HUDEP-2 (cell line): ENCODE data around the gene SLC5A9.

ENCODE experiments used
- DNase-seq, 76 experiments: peaks; one replicate each; lab custom pipeline; 2025; ENCODE audit not compliant: unreplicated experiment in 76 of 76; lab: John Stamatoyannopoulos, UW

The SLC5A9 gene

GRCh38 chr1:48222501-48223242, at the start of gene SLC5A9:
Gene SLC5A9, plus strand, starts transcription at chr1:48222716. Its CDS starts 21 bp downstream, at chr1:48222737.
- no peak for DNase-seq

GRCh38 chr1:48175116-48175515, 47.4 kb upstream of the SLC5A9 start:
- DNase-seq = no peak

GRCh38 chr1:48177257-48177656, 45.3 kb upstream of the SLC5A9 start:
- DNase-seq = peak in 29 of 76 experiments; percentile 0 to 78 (median 20)

GRCh38 chr1:48181669-48182367, 40.7 kb upstream of the SLC5A9 start:
- no peak for DNase-seq

- no peak for DNase-seq
Measured at GRCh38 chr1:48182439-48182838, 40.1 kb upstream of the SLC5A9 start.

- DNase-seq = no peak
Measured at GRCh38 chr1:48186306-48186839, 36.1 kb upstream of the SLC5A9 start.

GRCh38 chr1:48187969-48188563, 34.5 kb upstream of the SLC5A9 start:
- DNase-seq = no peak

- DNase-seq = peak in 1 of 76 experiments; percentile 2
Measured at GRCh38 chr1:48190881-48191280, 31.6 kb upstream of the SLC5A9 start.

GRCh38 chr1:48194801-48195200, 27.7 kb upstream of the SLC5A9 start:
- no peak for DNase-seq

- no peak for DNase-seq
Measured at GRCh38 chr1:48196237-48196636, 26.3 kb upstream of the SLC5A9 start.

GRCh38 chr1:48198970-48199369, 23.5 kb upstream of the SLC5A9 start:
- DNase-seq = no peak

GRCh38 chr1:48200166-48200900, 22.2 kb upstream of the SLC5A9 start:
- DNase-seq = no peak

- peak in 42 of 76 experiments; percentile 4 to 58 (median 24) for DNase-seq
Measured at GRCh38 chr1:48202030-48202752, 20.3 kb upstream of the SLC5A9 start.

GRCh38 chr1:48203287-48203900, 19.1 kb upstream of the SLC5A9 start:
- peak in 11 of 76 experiments; percentile 1 to 29 (median 9) for DNase-seq

GRCh38 chr1:48205522-48205921, 17.0 kb upstream of the SLC5A9 start:
- no peak for DNase-seq

GRCh38 chr1:48206371-48206770, 16.1 kb upstream of the SLC5A9 start:
- DNase-seq = no peak

- DNase-seq = no peak
Measured at GRCh38 chr1:48207131-48207530, 15.4 kb upstream of the SLC5A9 start.

- no peak for DNase-seq
Measured at GRCh38 chr1:48207536-48208075, 14.9 kb upstream of the SLC5A9 start.

GRCh38 chr1:48208251-48208650, 14.3 kb upstream of the SLC5A9 start:
- DNase-seq = no peak
